Measurements from ENCODE around the gene NELFB.

DNA sequence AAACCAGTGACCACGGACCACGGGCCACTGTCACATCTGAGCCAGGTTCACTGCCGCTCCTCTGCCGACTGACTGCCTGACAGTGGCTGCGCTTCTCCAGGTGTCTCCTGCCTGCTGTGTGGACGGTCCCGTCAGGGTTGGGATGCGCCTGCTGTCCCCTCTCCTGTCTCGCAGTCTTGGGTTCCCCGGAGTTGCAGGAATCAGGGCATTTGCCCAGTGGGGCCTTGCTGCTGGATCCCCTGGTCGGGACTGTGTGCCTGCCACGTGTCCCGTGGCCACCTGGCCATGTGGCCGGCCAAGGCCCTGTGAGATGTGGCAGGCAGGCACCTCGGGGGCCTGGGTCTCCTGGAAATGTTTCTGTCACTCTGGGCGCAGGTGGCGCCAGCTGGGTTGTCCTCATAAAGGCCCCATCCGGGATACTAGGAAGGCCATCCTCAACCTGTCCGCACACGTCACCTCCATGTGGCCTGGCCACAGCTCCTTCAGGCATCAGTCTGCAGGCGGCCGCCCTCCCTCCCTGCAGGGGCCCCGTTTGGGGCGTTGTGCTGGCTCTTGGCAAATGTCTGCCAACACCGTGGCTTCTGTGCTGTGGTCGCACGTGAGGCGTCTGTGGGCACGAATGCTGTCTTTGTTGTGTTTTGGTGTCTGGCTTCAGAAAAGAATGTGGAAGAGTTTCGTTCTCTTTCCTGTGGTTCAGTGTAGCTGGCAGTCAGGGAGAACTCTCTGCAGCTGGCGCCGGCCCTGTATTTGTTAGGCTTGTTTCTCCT, 16.0 kb downstream of the NELFB start:
- TF ChIP-seq, protein P1, sequence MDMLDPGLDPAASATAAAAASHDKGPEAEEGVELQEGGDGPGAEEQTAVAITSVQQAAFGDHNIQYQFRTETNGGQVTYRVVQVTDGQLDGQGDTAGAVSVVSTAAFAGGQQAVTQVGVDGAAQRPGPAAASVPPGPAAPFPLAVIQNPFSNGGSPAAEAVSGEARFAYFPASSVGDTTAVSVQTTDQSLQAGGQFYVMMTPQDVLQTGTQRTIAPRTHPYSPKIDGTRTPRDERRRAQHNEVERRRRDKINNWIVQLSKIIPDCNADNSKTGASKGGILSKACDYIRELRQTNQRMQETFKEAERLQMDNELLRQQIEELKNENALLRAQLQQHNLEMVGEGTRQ (CRISPR knock-in tag; IDR thresholded peaks at IDR 0.05), result no peak
- TF ChIP-seq, protein P2, sequence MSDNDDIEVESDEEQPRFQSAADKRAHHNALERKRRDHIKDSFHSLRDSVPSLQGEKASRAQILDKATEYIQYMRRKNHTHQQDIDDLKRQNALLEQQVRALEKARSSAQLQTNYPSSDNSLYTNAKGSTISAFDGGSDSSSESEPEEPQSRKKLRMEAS (CRISPR knock-in tag; IDR thresholded peaks at IDR 0.05), result no peak
- TF ChIP-seq ETV6 (CRISPR knock-in tag; IDR thresholded peaks at IDR 0.05) (no peak), JUN (CRISPR knock-in tag; IDR thresholded peaks at IDR 0.05) (no peak), TEAD4 (CRISPR knock-in tag; IDR thresholded peaks at IDR 0.05) (no peak), JAZF1 (CRISPR knock-in tag; IDR thresholded peaks at IDR 0.05) (no peak)
- TF ChIP-seq, protein P3, sequence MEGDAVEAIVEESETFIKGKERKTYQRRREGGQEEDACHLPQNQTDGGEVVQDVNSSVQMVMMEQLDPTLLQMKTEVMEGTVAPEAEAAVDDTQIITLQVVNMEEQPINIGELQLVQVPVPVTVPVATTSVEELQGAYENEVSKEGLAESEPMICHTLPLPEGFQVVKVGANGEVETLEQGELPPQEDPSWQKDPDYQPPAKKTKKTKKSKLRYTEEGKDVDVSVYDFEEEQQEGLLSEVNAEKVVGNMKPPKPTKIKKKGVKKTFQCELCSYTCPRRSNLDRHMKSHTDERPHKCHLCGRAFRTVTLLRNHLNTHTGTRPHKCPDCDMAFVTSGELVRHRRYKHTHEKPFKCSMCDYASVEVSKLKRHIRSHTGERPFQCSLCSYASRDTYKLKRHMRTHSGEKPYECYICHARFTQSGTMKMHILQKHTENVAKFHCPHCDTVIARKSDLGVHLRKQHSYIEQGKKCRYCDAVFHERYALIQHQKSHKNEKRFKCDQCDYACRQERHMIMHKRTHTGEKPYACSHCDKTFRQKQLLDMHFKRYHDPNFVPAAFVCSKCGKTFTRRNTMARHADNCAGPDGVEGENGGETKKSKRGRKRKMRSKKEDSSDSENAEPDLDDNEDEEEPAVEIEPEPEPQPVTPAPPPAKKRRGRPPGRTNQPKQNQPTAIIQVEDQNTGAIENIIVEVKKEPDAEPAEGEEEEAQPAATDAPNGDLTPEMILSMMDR (IDR thresholded peaks at IDR 0.05), result no peak
- TF ChIP-seq, protein P4, sequence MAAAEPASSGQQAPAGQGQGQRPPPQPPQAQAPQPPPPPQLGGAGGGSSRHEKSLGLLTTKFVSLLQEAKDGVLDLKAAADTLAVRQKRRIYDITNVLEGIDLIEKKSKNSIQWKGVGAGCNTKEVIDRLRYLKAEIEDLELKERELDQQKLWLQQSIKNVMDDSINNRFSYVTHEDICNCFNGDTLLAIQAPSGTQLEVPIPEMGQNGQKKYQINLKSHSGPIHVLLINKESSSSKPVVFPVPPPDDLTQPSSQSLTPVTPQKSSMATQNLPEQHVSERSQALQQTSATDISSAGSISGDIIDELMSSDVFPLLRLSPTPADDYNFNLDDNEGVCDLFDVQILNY (CRISPR knock-in tag; IDR thresholded peaks at IDR 0.05), result no peak
- TF ChIP-seq, protein P5, sequence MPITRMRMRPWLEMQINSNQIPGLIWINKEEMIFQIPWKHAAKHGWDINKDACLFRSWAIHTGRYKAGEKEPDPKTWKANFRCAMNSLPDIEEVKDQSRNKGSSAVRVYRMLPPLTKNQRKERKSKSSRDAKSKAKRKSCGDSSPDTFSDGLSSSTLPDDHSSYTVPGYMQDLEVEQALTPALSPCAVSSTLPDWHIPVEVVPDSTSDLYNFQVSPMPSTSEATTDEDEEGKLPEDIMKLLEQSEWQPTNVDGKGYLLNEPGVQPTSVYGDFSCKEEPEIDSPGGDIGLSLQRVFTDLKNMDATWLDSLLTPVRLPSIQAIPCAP (CRISPR knock-in tag; IDR thresholded peaks at IDR 0.05), result no peak
- TF ChIP-seq, protein P6, sequence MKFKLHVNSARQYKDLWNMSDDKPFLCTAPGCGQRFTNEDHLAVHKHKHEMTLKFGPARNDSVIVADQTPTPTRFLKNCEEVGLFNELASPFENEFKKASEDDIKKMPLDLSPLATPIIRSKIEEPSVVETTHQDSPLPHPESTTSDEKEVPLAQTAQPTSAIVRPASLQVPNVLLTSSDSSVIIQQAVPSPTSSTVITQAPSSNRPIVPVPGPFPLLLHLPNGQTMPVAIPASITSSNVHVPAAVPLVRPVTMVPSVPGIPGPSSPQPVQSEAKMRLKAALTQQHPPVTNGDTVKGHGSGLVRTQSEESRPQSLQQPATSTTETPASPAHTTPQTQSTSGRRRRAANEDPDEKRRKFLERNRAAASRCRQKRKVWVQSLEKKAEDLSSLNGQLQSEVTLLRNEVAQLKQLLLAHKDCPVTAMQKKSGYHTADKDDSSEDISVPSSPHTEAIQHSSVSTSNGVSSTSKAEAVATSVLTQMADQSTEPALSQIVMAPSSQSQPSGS (CRISPR knock-in tag; IDR thresholded peaks at IDR 0.05; ENCODE audit: borderline replicate concordance, low read depth), result no peak

All from WTC11 (cell line).